GM21390 (cell line): ENCODE data around the gene RAB34.
"Not testable (repeated sequence)": the region's sequence is repeated elsewhere in the genome, so short reads cannot be mapped to it uniquely, and the experiment has no call there.

Source experiments
- ATAC-seq: cut with Tn5 transposase; IDR thresholded peaks from one replicate; pipeline ENCODE4 v1.9.1; 2021; ENCODE audit not compliant: unreplicated experiment

Gene RAB34

DNA sequence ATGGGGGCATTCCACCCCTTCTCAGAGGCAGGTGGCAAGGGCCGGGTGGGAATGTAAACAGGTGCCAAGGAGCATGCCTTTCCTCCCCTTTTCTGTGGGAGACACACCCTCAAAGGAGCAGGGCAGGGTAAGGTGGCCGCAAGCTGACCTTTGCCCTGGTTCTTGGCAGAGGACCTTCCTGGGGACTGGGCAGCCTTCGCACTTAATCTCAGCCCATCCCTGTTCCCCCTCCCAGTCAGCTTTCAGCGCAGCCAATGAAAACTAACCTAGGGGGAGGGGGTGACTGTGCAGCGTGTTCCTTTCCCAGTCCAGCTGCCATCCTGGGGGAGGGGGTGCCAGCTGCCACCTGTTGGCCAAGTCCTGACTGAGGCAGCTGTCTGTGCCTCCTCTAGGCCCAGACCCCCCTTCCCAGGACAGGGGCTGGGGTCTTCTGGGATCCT is 29.0 kb upstream of the RAB34 start:
- no peak for ATAC-seq

DNA sequence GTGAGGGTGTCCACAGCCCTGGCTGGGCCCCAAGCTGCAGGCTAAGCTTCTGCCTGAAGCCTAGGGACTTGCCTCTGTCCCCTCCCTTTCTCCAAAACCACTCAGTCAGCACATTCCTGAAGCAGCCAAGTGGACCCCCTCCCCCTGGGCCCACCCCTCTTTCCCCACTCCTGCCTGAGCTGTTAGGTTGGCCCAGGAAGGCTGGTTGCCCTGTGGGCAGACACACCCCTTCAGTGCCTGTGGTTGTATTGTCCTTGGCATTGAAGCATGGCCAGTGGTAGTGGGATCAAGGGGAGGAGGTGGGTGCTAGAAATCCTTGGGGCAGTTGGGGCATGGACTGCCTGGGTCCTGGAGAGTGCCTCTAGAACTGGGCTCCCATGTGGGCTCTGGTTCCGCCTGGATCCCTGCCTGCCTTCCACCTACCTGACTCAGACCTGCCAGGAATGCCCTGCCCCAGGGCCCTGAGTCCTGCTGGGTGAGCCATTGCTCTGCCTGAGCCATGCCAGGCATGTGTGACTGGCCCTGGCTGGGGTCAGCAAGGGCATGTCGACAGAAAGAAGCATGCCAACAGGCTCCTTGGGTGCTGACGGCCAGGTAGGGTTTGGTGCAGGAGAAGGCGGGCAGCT is 28.2 kb upstream of the RAB34 start:
- ATAC-seq: no peak

DNA sequence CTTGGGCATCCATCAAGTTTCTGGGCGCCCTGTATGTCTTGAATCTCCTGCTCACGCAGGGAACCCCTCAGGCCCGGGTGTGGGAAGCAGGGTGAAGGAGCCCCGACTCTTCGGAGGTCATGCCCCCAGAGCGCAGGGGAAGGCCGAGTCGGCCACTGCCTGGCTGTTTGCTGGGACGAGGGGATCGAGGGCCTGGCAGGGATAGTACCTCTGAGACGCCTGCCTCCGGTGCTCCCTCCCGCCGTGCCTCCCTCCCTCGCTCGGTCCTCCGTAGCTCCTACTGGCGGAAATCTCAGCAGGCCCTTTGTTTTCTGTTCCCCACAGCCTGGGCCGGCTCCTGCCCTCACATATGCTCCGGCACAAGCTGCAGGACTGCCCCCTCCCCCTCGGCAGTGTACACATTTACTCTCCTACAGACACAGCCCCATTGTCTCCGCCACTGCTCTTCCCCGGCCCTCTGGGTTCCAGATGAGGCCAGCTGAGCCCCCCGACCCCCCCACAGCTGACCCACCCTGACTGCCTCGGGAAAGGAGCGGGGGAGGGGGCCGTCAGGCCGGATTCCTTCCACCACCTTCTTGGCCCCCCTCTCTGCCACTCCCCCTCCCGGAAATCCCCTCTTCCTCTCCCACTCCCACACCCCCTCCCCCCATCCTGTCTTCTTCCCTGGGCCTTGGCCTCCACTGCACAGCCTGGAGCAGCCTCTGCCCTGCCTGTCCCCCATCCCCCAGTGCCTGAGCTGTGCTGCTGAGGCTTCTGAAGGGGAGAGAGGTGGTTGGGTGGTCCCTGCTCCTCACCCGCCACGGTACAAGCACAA is 27.5 kb upstream of the RAB34 start:
- ATAC-seq: no peak

- ATAC-seq: peak; percentile 16
Observed at GRCh38 chr17:28744104-28744971, 26.7 kb upstream of the RAB34 start.

GRCh38 chr17:28743243-28744103 is 25.8 kb upstream of the RAB34 start, which contains the start of gene TRAF4:
Gene TRAF4, plus strand, starts transcription at chr17:28744011. Its CDS starts 102 bp downstream, at chr17:28744113.
- ATAC-seq: peak; percentile 53

DNA sequence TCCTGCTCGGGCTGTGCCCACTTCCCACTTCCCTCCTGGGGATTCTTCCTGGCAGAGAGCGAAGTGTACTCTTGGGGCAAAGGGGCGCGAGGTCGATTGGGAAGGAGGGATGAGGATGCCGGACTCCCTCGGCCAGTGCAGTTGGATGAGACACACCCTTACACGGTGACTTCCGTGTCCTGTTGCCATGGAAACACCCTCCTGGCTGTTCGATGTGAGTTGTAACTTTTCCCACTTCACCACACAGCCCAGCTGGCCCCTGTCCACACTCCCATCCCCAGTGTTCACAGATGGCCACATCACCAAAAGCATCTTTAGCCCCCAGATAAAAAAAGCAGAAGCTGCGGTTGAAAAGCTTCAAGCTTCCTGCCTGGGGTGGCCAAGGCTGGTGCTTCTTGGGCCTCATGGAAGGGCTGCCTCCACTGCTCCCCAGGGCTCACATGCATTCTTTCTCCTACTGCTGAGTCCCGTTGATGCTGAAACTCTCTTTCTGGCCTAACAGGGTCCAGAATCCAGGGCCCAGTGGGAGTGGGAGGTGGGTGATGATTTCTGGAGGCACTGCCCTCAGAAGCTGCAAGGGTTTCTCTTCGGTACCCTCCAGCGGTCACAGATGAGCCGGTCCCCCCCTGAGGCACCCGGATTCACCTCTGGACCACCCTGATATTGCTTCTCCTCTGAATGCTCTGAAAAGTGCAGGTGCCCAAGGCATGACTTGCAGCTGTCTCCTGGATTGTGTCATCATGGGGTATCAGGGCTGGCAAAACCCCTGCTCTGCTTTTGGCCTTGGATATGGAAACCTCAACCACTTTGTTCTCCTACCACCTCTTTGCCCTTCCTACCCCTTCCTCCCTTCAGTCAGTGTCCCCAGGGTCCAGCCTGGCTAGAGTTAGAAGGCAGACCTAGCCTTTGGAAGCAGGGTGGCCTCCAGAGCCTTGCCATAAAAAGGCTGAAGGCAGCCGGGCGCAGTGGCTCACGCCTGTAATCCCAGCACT is 24.0 kb upstream of the RAB34 start:
- no peak for ATAC-seq

DNA sequence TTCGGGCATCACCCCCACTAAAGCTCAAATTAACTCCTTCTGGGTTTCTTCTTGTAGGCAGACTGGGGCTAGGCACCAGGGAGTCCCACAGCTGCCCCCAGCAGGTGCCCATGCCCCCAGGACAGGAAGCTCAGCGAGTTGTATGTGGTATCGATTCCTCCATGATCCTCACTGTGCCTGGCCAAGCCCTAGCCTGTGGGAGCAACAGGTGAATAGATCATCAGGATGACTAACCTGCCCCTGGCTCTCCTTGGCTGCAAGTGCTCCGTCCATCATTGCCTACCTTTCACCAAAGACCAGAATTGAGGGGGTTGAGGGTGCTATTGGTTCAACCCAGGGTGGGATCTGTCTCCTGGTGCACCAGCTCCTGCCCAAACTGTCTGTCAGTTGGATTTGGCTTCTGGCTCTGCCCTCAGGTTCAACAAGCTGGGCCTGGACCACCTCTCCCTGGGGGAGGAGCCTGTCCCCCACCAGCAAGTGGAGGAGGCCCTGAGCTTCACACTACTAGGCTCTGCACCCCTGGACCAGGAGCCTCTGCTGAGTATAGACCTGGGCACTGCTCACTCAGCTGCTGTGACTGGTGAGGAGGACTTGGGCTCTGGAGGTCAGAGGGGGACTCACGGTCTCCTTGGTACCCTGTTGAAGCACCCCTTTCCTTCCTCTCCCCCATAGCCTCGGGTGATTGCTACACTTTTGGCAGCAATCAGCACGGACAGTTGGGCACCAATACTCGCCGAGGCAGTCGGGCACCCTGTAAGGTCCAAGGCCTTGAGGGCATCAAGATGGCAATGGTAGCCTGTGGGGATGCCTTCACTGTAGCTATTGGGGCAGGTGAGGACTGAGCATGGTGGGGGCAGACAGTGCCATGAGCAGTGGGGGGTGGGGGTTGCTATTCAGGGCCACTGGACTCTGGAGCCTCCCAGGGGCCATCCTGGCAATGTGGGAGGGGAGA is 23.0 kb upstream of the RAB34 start:
- no peak for ATAC-seq

- no peak for ATAC-seq
Observed at GRCh38 chr17:28738680-28739384, 21.2 kb upstream of the RAB34 start.

GRCh38 chr17:28737770-28738679 is 20.4 kb upstream of the RAB34 start:
- ATAC-seq: peak; percentile 60

DNA sequence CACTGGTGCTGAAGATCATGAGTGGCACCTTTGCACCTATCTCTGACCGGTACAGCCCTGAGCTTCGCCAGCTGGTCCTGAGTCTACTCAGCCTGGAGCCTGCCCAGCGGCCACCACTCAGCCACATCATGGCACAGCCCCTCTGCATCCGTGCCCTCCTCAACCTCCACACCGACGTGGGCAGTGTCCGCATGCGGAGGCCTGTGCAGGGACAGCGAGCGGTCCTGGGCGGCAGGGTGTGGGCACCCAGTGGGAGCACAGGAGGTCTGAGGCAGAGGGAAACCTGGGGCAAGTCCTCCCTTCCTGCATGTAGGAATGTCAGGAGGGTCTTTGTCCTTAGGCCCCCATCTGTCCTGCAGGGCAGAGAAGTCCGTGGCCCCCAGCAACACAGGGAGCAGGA is 19.6 kb upstream of the RAB34 start:
- no peak for ATAC-seq

DNA sequence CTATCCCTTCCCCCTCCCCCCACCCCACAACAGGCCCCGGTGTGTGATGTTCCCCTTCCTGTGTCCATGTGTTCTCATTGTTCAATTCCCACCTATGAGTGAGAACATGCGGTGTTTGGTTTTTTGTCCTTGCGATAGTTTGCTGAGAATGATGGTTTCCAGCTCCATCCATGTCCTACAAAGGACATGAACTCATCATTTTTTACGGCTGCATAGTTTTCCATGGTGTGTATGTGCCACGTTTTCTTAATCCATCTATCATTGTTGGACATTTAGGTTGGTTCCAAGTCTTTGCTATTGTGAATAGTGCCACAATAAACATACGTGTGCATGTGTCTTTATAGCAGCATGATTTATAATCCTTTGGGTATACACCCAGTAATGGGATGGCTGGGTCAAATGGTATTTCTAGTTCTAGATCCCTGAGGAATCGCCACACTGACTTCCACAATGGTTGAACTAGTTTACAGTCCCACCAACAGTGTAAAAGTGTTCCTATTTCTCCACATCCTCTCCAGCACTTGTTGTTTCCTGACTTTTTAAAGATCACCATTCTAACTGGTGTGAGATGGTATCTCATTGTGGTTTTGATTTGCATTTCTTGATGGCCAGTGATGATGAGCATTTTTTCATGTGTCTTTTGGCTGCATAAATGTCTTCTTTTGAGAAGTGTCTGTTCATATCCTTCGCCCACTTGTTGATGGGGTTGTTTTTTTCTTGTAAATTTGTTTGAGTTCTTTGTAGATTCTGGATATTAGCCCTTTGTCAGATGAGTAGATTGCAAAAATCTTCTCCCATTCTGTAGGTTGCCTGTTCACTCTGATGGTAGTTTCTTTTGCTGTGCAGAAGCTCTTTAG is 18.5 kb upstream of the RAB34 start:
- ATAC-seq: not testable (repeated sequence)

DNA sequence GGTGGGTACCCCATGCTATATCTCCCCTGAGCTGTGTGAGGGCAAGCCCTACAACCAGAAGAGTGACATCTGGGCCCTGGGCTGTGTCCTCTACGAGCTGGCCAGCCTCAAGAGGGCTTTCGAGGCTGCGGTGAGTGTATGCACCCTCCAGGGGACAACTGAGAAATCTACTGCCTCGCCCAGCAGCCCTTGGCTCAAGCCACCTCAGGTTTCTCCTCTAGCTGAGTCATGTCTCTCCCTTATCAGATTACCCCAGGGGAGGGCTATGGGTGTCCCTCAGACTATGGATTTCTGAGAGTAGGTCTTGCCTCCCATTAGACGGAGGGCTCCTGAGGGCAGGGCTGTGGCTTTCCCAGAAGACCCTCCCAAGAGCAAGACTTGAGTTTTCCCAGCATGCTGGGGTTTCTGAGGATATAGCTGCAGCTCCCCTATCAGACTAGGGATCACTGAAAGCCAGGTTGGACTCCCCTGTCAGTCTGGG is 17.6 kb upstream of the RAB34 start:
- no peak for ATAC-seq

- no peak for ATAC-seq
Observed at GRCh38 chr17:28734712-28735241, 17.1 kb upstream of the RAB34 start.

DNA sequence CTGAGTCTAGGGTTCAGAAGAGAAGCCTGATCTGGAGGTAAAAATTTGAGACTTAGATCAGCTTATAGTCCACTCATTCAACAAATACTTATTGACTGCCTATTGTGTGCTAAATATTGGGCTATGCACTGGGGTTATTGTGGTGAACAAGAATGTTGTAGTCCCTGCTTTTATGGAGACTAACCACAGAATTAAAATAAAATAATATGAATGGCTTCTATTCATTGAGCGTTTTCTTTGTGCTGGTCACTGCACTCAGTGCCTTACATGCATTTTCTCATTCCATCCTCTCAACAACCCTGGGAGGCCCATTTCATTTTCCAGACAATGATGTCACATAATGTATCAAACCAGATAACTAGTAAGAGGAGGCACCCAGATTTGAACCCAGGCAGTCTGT is 15.7 kb upstream of the RAB34 start:
- no peak for ATAC-seq

- ATAC-seq: no peak
Observed at GRCh38 chr17:28729950-28730330, 12.3 kb upstream of the RAB34 start.
